ENCODE results near the gene BOLA2B. TPM values are rescaled to one million over a fixed set of nuclear protein-coding genes. Genes with fewer than 3 reads are reported as not detected.

The BOLA2B gene
- 100 to 1,000 TPM; 122 to 123 TPM for total RNA-seq

DNA sequence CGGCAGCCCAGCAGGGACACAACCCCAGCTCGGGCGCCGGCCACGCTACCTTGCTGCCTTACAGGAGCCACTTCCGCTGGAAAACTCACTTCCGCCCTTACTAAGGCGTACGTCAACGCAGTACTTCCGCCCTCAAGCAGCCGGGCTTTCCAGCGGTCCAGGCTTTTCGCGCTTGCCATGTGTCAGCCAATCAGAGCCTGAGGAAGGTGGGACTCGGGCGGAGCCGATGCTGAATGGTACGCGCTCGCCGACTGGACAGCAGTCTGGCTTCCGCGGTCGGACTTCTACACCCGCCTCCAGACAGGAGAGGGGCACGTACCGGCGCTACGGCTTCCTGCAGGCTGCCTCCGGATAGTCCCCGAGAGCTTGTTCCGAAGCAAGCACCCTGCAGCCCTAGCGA, at the start of gene BOLA2B, which contains the start of gene SLX1A:
TSS of gene BOLA2B (minus strand) at position 52 of the 400 bp plus-strand sequence. CDS start 71 bp downstream, outside the sequence.
TSS of gene SLX1A (plus strand) at position 261 of the 400 bp plus-strand sequence. CDS start 210 bp downstream, outside the sequence.

DNA sequence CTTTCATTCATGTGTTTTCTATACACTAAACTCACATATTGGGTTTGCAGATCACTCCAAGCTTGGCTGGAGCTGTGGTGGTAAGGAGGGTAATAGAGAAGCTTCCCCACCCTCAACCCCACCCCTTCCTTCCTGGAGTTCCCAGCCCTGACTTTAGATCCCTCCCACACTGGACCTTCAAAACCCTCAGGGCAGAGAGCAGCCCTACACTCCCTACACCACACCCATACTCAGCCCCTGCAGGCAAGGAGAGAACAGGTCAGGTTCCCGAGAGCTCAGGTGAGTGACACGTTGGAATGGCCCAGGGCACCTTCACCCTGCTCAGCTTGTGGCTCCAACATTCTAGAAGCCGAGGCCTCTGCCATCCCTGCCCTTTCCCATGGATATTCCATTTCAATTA, 5.6 kb upstream of the BOLA2B start, which contains the start of gene SULT1A3:
TSS of gene SULT1A3 (plus strand) at position 207 of the 400 bp plus-strand sequence. CDS start 1,474 bp downstream, outside the sequence.

DNA sequence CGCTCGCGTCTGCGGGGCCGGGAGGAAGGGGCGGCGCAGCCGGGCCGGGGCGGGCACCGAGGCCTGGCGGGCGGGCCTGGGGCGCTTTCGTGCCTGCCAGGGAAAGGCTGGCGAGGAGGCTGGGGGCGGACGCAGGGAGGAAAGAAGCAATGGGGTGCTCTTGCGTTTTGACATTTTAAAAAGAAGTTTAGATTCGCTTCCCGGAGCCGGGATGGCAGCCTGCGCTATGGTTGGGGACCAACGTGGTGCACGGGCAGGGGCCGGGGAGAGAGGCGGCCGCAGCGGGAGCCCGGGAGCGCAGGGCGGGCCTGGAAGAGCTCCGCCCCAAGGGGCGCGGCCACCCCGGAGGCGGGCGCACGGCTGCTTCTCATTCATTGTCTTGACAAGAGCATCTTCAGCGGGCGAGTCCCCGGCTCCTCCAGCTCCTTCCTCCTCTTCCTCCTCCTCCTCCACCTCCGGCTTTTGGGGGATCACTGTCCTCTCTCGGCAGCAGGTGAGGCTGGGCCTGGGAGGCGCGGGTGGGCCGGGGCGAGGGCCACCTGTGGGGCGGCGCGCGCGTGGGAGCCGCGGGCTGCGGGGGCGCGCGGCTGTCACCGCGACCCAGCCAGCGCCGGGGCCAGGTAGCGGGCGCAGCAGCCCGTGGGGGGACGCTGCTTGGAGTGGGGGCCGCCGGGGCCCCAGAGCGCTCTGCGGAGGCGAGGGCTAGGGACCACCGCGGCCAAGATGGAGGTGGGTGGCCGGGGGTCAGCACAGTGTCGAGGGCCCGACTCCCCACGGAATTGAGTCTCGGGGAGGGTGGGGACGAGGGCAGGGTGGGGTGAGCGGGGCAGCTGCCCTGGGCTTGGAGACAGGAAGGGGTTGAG, 10.0 kb downstream of the BOLA2B start, which contains the start of gene CORO1A:
TSS of gene CORO1A (plus strand) at position 370 of the 863 bp plus-strand sequence. CDS start 1,608 bp downstream, outside the sequence.

Other genes starting within 250 kb of the BOLA2B start
- 10 to 100 TPM; 74.1 to 77.3 TPM for gene TMEM219, start 231.6 kb downstream of the BOLA2B start, total RNA-seq
- gene TAOK2, start 219.8 kb downstream of the BOLA2B start, total RNA-seq: 10 to 100 TPM; 42.2 to 43.0 TPM
- 10 to 100 TPM; 33.1 to 34.6 TPM for gene HIRIP3, start 198.0 kb downstream of the BOLA2B start, total RNA-seq
- gene INO80E, start 197.4 kb downstream of the BOLA2B start, total RNA-seq: 100 to 1,000 TPM; 101 to 102 TPM
- gene DOC2A, start 182.6 kb downstream of the BOLA2B start, total RNA-seq: not detected
- gene C16orf92, start 170.5 kb downstream of the BOLA2B start, total RNA-seq: not detected
- gene TLCD3B, start 162.4 kb downstream of the BOLA2B start, total RNA-seq: 1 to 10 TPM; 4.7 to 5.8 TPM
- 1,000 to 10,000 TPM; 1,254 to 1,292 TPM for gene ALDOA, start 127.9 kb downstream of the BOLA2B start, total RNA-seq
- gene PPP4C, start 117.7 kb downstream of the BOLA2B start, total RNA-seq: 100 to 1,000 TPM; 120 to 124 TPM
- 1 to 10 TPM; 1.8 to 2.1 TPM for gene TBX6, start 101.7 kb downstream of the BOLA2B start, total RNA-seq
- 10 to 100 TPM; 96.1 to 96.3 TPM for gene YPEL3, start 97.5 kb downstream of the BOLA2B start, total RNA-seq
- 10 to 100 TPM; 14.1 to 17.4 TPM for gene GDPD3, start 80.1 kb downstream of the BOLA2B start, total RNA-seq
- 10 to 100 TPM; 75.2 to 75.6 TPM for gene MAPK3, start 70.4 kb downstream of the BOLA2B start, total RNA-seq
- 1,000 to 10,000 TPM; 1,549 to 1,565 TPM for gene CORO1A, start 10.1 kb downstream of the BOLA2B start, total RNA-seq
- gene SLX1A, start 209 bp upstream of the BOLA2B start, total RNA-seq: 10 to 100 TPM; 74.5 to 91.7 TPM
- 10 to 100 TPM; 24.0 to 31.6 TPM for gene SULT1A3, start 5.6 kb upstream of the BOLA2B start, total RNA-seq
- gene NPIPB13, start 54.8 kb upstream of the BOLA2B start, total RNA-seq: 10 to 100 TPM in 1 of 2 experiments, 1 to 10 TPM in 1; 7.5 to 15.5 TPM
- gene CD2BP2, start 161.6 kb upstream of the BOLA2B start, total RNA-seq: 10 to 100 TPM; 51.3 to 55.5 TPM
- gene TBC1D10B, start 176.8 kb upstream of the BOLA2B start, total RNA-seq: 10 to 100 TPM; 55.5 to 58.2 TPM
- gene MYL11, start 181.1 kb upstream of the BOLA2B start, total RNA-seq: under 1 TPM in 1 of 2 experiments, not detected in 1; 0.78 TPM
- 100 to 1,000 TPM; 383 to 413 TPM for gene SEPTIN1, start 188.9 kb upstream of the BOLA2B start, total RNA-seq
- gene ZNF48, start 201.8 kb upstream of the BOLA2B start, total RNA-seq: 10 to 100 TPM; 14.3 to 14.9 TPM
- 1 to 10 TPM; 3.8 to 4.3 TPM for gene ZNF771, start 213.9 kb upstream of the BOLA2B start, total RNA-seq
- gene DCTPP1, start 236.4 kb upstream of the BOLA2B start, total RNA-seq: 10 to 100 TPM; 39.9 to 40.3 TPM